Measurements from ENCODE around the gene DMD. TPM values are rescaled to one million over a fixed set of nuclear protein-coding genes. Genes with fewer than 3 reads are reported as not detected.

The DMD gene
- polyA plus RNA-seq, 2 of the 4 experiments (the other 2 are of a cell fraction), result 0.03 TPM; not detected in 1

- POLR2A ChIA-PET, result no interaction called here
- H3K4me2 ChIP-seq, result no peak overlapping the region
- no peak for ATAC-seq
- no peak overlapping the region for H3K27ac ChIP-seq
- H3K4me1 ChIP-seq, result no peaks in the 10 kb centered on the region
- no peak for DNase-seq (ENCODE audit: low read depth in 1 of 2, low spot score in 1 of 2)
- CTCF ChIA-PET, result no interaction called here
- WGBS (ENCODE audit: missing lambda C conversion rate), result 7% methylated on average over 2 of the region's 2 CpGs
- TF ChIP-seq KDM5A (IDR thresholded peaks at IDR 0.05) (no peak), TP53 (CRISPR knock-in tag; IDR thresholded peaks at IDR 0.05) (no peak), EP300 (IDR thresholded peaks at IDR 0.05) (no peak), NFE2L2 (conservative IDR thresholded peaks at IDR 0.05; ENCODE audit: low read length) (no peak), ATOH8 (CRISPR knock-in tag; IDR thresholded peaks at IDR 0.05; ENCODE audit: low read depth) (no peak), ESRRA (IDR thresholded peaks at IDR 0.05; ENCODE audit: borderline replicate concordance, low read length) (no peak), ZFP36 (IDR thresholded peaks at IDR 0.05; ENCODE audit: borderline replicate concordance, partially characterized antibody) (no peak), CHD4 (IDR thresholded peaks at IDR 0.05; ENCODE audit: borderline replicate concordance) (no peak)
- H3K4me3 ChIP-seq, result no peak overlapping the region
- no peak for FAIRE-seq
- no peaks in the 10 kb centered on the region for H3K9me3 ChIP-seq
Observed at GRCh38 chrX:31921236-31921635, 1290.1 kb downstream of the DMD start.

- ChIA-PET CTCF (no interaction called here), POLR2A (no interaction called here)
- no peak overlapping the region for H3K4me3 ChIP-seq
- no peaks in the 10 kb centered on the region for H3K4me1 ChIP-seq
- 8% methylated on average over 4 of the region's 4 CpGs for WGBS (ENCODE audit: missing lambda C conversion rate)
- TF ChIP-seq NFE2L2 (conservative IDR thresholded peaks at IDR 0.05; ENCODE audit: low read length), result no peak
- no peak for TF ChIP-seq TFCP2L1 (CRISPR knock-in tag; IDR thresholded peaks at IDR 0.05)
- no peak for TF ChIP-seq ZFP36 (IDR thresholded peaks at IDR 0.05; ENCODE audit: borderline replicate concordance, partially characterized antibody)
- no peak for TF ChIP-seq GATA3 (IDR thresholded peaks at IDR 0.05; ENCODE audit: borderline replicate concordance)
- no peak for TF ChIP-seq HOXB5 (CRISPR knock-in tag; IDR thresholded peaks at IDR 0.05)
- no peak for TF ChIP-seq ESRRA (IDR thresholded peaks at IDR 0.05; ENCODE audit: borderline replicate concordance, low read length)
- TF ChIP-seq EHF (CRISPR knock-in tag; IDR thresholded peaks at IDR 0.05), result no peak
- TF ChIP-seq SMC3 (IDR thresholded peaks at IDR 0.05), result no peak
- no peak for TF ChIP-seq MAFK (IDR thresholded peaks at IDR 0.05; ENCODE audit: partially characterized antibody)
- no peak for TF ChIP-seq JUN (IDR thresholded peaks at IDR 0.05)
- TF ChIP-seq POLR2AphosphoS2 (conservative IDR thresholded peaks at IDR 0.05; ENCODE audit: low read length), result no peak
- TF ChIP-seq TP53 (CRISPR knock-in tag; IDR thresholded peaks at IDR 0.05), result no peak
- TF ChIP-seq KDM1A (IDR thresholded peaks at IDR 0.05; ENCODE audit: low read depth), result no peak
- FAIRE-seq (peak; percentile 63), DNase-seq (ENCODE audit: low read depth in 1 of 2, low spot score in 1 of 2) (no peak), ATAC-seq (no peak)
- no peak overlapping the region for H3K4me2 ChIP-seq
- H3K27ac ChIP-seq, result no peak overlapping the region
- H3K9me3 ChIP-seq, result no peaks in the 10 kb centered on the region
Observed at GRCh38 chrX:31909850-31910572, 1301.3 kb downstream of the DMD start.

GRCh38 chrX:31894152-31894551 is 1317.2 kb downstream of the DMD start:
- DNase-seq (ENCODE audit: low read depth in 1 of 2, low spot score in 1 of 2) (no peak), FAIRE-seq (no peak), ATAC-seq (no peak)
- Histone ChIP-seq H3K4me2 (no peak overlapping the region), H3K27ac (no peak overlapping the region), H3K4me1 (no peaks in the 10 kb centered on the region), H3K4me3 (no peak overlapping the region), H3K9me3 (no peaks in the 10 kb centered on the region)
- ChIA-PET POLR2A (no interaction called here), CTCF (no interaction called here)
- WGBS (ENCODE audit: missing lambda C conversion rate), result 11% methylated on average over 6 of the region's 7 CpGs
- no peak for TF ChIP-seq HOXA7 (CRISPR knock-in tag; IDR thresholded peaks at IDR 0.05)
- no peak for TF ChIP-seq HOXB5 (CRISPR knock-in tag; IDR thresholded peaks at IDR 0.05)
- no peak for TF ChIP-seq NR3C1 (IDR thresholded peaks at IDR 0.05)
- TF ChIP-seq EP300 (IDR thresholded peaks at IDR 0.05), result no peak
- no peak for TF ChIP-seq MYC (IDR thresholded peaks at IDR 0.05; ENCODE audit: borderline replicate concordance, low read length)
- no peak for TF ChIP-seq CEBPB (IDR thresholded peaks at IDR 0.05)
- TF ChIP-seq EHF (CRISPR knock-in tag; IDR thresholded peaks at IDR 0.05), result no peak
- no peak for TF ChIP-seq PBX3 (IDR thresholded peaks at IDR 0.05)
- TF ChIP-seq FOSL2 (IDR thresholded peaks at IDR 0.05), result no peak
- no peak for TF ChIP-seq FOSL2 (CRISPR knock-in tag; IDR thresholded peaks at IDR 0.05)
- no peak for TF ChIP-seq E2F6 (IDR thresholded peaks at IDR 0.05; ENCODE audit: borderline replicate concordance, low read depth)
- TF ChIP-seq KDM1A (IDR thresholded peaks at IDR 0.05; ENCODE audit: low read depth), result no peak
- TF ChIP-seq FOXS1 (CRISPR knock-in tag; IDR thresholded peaks at IDR 0.05), result no peak
- no peak for TF ChIP-seq ZC3H11A (IDR thresholded peaks at IDR 0.05)
- TF ChIP-seq HEYL (CRISPR knock-in tag; IDR thresholded peaks at IDR 0.05), result no peak
- no peak for TF ChIP-seq MAX (IDR thresholded peaks at IDR 0.05)
- TF ChIP-seq NFE2L2 (conservative IDR thresholded peaks at IDR 0.05; ENCODE audit: low read length), result no peak
- TF ChIP-seq REST (IDR thresholded peaks at IDR 0.05), result no peak

All from A549 (cell line).